NCI-H2171 treated with DMSO at 0.1 percent for 48 hours (cell line): Measurements from ENCODE around the gene DCDC2C.

Experiments used
- DNase-seq: peaks from one replicate; lab custom pipeline; 2025; lab: John Stamatoyannopoulos, UW

The DCDC2C gene

GRCh38 chr2:3709225-3709624 lies 5.8 kb downstream of the DCDC2C start:
- no peak for DNase-seq

DNA sequence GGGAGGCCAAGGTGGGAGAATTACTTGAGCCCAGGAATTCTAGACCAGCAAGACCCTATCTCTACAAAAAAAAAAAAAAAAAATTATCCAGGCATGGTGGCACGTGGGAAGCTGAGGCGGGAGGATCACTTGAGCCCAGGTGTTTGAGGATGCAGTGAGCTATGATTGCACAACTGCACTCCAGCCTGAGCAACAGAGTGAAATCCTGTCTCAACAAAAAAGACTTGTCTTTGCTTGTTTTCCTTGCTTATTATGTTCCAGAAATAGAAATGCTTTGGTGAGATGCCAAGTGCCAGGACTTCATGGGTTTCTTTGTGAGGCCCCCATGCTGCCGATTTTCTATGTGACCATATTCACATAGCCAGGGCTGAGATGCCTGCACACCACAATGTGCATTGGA lies 9.0 kb downstream of the DCDC2C start:
- peak; percentile 73 for DNase-seq

DNA sequence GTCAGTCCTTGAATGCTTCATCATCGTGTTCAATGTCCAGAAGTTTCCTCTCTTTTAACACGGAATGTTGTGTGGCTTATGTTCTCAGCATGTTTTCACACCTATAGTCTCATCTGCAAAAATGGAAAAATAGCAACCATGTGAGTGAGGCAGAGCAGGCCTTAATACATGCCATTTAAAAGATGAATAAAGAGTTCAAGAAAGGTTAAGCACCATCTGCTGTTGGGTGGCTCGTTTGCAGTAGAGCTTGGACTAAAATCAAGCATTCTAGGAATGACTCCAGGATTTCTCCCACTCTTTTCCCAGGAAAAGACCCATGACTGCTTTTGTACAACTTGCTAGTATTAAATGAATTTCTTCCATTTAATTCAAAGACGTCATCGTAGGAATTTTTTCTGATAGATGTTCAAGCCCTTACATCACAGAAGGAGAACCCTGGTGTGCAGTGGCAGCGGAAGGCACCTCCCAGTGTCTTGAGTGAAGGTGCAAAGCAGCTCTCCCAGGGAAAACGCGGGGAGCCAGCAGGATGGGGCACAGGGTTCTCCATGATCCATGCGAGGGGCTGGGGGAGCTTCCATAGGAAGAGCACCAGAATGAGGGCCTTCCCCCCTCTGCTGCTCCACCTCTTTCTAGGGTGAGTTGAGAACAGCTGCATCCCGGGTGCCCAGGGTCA lies 9.6 kb downstream of the DCDC2C start:
- peak; percentile 39 for DNase-seq

DNA sequence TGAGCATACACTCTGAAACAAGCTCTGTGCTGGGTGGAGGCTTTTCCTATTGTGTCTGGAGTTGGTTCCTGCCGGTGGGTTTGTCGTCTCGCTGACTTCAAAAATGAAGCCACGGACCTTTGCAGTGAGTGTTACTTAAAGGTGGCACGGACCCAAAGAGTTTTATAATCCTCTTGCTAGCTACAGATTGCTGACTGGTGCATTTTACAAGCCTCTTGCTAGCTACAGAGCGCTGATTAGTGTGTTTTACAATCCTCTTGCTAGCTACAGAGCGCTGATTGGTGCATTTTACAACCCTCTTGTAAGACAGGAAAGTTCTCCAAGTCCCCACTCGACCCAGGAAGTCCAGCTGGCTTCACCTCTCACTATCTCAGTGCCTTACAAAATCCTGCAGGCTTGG lies 15.3 kb downstream of the DCDC2C start:
- no peak for DNase-seq

GRCh38 chr2:3725002-3725401 lies 21.6 kb downstream of the DCDC2C start:
- no peak for DNase-seq

GRCh38 chr2:3725458-3726250 lies 22.3 kb downstream of the DCDC2C start:
- peak; percentile 55 for DNase-seq

DNA sequence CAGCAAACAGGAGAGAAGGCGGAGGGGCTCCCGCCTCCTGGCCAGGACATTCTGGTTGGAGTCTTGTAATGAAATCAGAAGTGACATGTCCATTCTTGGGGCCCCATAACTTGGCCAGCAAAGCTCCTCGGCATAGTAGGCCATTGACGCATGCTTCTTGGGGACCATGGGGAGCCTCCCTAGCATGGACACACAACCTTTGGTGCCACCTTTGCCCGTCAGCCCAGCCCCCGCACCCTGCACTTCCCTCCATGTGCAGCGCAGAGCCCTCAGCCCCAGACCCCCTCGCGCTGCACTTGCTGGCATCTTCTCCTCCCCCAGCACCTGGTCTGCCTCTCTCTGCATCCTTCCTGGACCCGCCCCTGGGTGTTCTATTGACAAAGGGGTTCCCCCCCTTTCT lies 23.1 kb downstream of the DCDC2C start:
- no peak for DNase-seq

DNA sequence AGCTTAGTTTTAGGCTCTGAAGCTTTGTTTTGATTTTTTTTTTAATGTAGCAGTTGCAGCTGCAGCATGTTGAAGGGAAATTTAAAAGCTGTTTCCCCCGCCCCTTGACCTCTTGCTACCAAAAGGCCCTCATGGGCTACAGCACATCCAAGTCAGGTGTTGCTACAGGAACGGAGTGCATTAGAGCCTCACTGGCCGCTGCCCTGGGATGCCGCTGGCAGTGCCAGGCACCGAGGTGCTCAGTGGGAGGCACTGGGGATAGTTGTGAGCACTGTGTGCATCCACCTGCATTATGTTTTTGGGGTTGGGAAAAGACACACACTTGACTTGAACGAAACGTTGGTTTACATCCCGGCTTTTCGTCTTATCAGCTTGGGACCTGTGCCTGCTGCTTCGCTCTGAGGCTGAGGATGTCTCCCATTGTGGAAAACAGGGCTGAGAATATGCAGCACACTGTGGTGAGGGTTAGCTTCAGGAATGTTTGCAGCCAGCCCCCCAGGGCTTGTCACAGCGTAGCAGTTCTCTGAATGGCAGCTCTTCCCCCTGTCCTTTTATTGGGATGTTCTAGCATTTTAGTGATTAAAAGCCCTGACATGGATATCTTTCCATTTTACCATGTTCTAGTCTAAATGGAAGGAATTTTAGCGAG lies 24.1 kb downstream of the DCDC2C start:
- no peak for DNase-seq

DNA sequence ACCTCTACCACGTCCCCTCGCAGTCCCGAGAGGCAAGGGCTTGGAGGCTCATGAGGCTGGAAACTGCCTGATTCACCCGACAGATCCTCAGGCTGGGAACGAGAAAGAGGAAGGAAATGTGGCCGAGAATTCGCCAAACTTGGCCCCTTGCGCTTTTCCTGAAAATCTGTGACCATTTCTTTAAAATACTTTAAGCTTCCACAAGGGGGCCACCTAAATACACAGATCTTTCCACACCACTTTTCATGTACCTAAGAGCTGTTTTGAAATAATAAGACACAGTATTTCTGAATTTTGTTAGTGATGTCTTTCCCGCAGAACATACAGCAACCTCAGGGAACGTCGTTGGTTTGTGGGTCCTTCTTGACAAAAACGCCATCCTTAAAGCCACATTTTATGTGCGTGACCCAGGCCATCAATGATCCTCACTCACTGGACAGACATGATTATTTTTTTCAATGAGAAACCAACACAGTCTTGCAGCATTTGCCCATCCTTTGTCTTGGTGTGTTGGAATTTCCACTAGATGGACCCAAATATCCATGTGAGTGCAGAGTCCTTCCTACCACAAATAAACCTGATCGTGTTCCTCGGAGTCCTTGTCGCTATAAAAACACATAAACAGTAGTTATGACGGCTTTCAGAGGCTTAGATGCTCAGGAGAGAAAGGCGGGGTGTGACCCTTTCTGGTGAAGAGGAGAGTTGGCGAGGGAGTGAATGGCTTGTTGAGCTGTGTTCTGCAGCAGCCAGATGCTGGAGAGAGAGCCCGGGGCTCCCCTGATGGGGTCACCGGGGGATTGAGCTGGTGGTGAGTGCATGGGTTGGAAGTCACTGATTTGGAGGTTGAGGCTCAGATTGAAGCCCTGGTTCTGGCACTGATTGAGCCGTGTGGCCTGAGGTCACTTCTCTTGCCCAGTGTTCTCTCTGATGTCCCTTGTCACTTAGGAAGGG lies 25.0 kb downstream of the DCDC2C start:
- peak; percentile 57 for DNase-seq

GRCh38 chr2:3729055-3729448 lies 25.7 kb downstream of the DCDC2C start:
- no peak for DNase-seq

DNA sequence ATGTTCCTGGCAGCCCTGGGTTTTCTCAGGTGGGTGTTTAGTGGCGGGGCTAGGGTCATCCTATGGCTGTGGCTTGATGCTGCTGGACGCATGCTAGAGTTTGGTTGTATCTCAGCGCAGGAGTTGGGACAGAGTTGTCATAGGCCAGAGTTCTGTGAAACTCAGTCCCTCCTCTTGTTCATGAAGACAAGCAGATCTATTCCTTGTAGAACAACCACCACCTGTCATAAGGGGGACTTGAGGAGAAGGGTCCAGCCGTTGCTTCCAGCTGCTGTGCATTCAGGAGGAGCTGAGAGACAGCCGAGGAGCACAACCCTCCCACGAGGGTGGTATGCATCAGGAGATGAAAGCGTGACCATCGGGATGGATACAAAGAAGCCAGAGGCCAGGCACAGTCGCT lies 26.4 kb downstream of the DCDC2C start:
- no peak for DNase-seq

- no peak for DNase-seq
These were observed 27.3 kb downstream of the DCDC2C start for GRCh38 chr2:3730646-3731045.

GRCh38 chr2:3731829-3732228 lies 28.5 kb downstream of the DCDC2C start:
- DNase-seq: no peak

- no peak for DNase-seq
These were observed 32.7 kb downstream of the DCDC2C start for GRCh38 chr2:3736112-3736511.

DNA sequence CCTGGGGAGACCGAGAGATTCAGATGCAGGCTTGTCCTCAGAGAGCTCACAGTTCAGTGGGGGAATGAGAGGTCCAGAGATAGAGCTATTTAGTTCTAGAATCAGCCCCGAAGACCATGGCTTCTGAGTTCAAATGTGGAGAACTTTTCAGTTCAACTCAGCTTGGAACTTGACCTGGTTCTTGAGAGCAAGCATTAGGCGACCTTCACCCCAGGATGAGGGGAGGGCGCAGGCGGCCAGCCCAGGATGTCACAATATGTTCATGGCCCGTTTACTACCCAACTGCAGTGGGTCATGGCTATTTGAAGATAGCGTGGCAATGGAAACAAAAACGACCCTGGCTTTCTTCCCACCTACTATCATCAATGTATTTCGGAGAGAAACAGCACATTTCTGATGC lies 33.8 kb downstream of the DCDC2C start:
- no peak for DNase-seq

GRCh38 chr2:3738454-3738853 lies 35.1 kb downstream of the DCDC2C start:
- peak; percentile 74 for DNase-seq

GRCh38 chr2:3739313-3739712 lies 35.9 kb downstream of the DCDC2C start:
- no peak for DNase-seq

GRCh38 chr2:3741396-3741795 lies 38.0 kb downstream of the DCDC2C start:
- no peak for DNase-seq

DNA sequence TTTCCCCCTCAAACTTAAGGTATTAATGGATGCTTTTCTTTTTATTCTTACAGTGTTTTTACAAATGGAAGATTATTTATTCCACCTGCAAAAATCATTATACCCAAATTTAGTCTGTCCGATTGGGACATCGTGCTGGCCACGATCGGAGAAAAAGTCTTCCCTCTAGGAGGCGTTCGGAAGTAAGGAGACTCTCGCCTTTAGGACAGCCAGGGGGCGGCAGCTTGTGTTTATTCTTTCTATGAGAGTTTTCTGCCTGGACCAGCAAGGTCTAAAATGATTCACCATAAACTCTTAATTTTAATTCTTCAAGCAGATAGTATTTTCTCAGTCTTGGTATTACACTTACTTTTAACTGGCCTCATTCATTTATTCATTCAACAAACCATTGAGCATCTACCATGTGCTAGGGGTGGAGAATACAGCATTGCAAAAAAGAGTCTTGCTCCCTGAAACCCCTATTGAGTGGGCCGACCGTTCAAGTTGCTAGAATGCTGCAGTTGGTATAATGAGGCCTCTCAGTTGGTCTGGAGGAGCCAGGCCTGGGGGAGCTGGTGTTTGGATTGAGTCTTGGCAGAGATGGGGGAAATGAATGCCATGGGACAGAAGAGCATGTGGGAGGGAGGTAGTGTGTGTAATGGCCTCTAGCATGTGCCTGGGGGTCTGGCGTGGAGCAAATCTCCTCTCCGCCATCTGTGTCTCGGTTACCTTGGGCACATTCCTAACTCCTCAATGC lies 38.7 kb downstream of the DCDC2C start:
- DNase-seq: no peak

DNA sequence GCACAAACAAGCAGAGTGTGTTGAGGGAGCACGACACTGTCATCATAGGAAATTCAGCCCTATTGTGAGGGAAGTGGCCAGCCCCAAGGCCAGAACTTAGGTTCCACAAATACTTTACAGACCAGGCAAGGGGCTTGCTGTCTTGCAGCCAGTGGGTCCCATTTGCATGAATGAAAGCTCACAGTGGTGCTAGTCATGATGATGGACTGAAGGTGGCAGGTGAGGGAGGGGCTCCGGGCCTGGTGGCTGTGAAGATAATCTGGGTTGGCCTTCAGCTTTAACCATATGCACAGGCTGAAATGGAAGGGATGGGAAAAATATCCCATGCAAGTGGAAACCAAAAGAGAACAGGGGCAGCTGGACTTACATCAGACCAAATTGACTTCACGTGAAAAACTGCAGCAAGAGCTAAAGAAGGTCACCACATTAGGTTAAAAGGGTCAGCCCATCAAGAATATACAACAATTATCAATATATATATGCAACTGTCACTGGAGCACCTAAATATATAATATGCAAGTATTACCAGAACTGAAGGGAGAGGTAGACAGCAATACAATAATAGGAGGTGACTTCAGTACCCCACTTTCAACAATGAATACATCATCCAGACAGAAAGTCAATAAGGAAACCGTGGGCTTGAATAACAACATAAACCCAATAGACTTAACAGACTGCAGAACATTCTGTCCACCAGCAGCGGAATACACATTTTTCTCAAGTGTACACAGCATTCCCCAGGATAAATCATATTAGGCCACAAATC lies 39.6 kb downstream of the DCDC2C start:
- DNase-seq: no peak
